K562 (cell line): ENCODE results near the gene MKNK1.

ENCODE experiments used
- CEBPB ChIP-seq: fragments of 450-650 bp; IDR thresholded peaks from 2 replicates; pipeline ENCODE4 v1.6.1; 2016; ENCODE audit warnings: missing genetic modification characterization, missing compliant biosample characterization
- HCFC1 ChIP-seq: IDR thresholded peaks from 2 replicates; pipeline ENCODE4 v1.6.1; 2012; ENCODE audit warnings: low read depth, low read length, improper control_type of control experiment
- HMGN3 ChIP-seq: IDR thresholded peaks from 2 replicates; pipeline ENCODE4 v1.6.1; 2011; ENCODE audit warnings: borderline replicate concordance, low read depth, mild to moderate bottlenecking, mixed read lengths, low read length; ENCODE audit not compliant: insufficient read length; ENCODE audit errors: extremely low read depth
- PREB ChIP-seq: sonication (generic); formaldehyde crosslinking; IDR thresholded peaks from 2 replicates; pipeline ENCODE4 v1.8.1; 2023; ENCODE audit warnings: mild to moderate bottlenecking, missing genetic modification reagents
- SLC30A9 ChIP-seq: fragments of 250-450 bp; sonication (Bioruptor Pico); IDR thresholded peaks from 2 replicates; pipeline ENCODE4 v1.8.0; 2022; ENCODE audit warnings: mild to moderate bottlenecking, moderate library complexity
- SMAD1 ChIP-seq: fragments of 150-350 bp; IDR thresholded peaks from 2 replicates; pipeline ENCODE4 v1.6.1; 2014; ENCODE audit warnings: low read length, low read depth; ENCODE audit not compliant: partially characterized antibody
- TF ChIP-seq, protein P1 (sequence below), 3 experiments: IDR thresholded peaks in 2 of 3; conservative IDR thresholded peaks in 1 of 3; 2 replicates each; pipeline ENCODE4 v1.5.1; 2011 to 2012; ENCODE audit warnings: low read length in 3 of 3, mild to moderate bottlenecking in 3 of 3, control low read depth in 2 of 3, improper control_type of control experiment in 1 of 3, inconsistent platforms in 1 of 3, low read depth in 1 of 3, mixed read lengths in 1 of 3, moderate library complexity in 1 of 3; ENCODE audit not compliant: insufficient read depth in 2 of 3

DNA sequence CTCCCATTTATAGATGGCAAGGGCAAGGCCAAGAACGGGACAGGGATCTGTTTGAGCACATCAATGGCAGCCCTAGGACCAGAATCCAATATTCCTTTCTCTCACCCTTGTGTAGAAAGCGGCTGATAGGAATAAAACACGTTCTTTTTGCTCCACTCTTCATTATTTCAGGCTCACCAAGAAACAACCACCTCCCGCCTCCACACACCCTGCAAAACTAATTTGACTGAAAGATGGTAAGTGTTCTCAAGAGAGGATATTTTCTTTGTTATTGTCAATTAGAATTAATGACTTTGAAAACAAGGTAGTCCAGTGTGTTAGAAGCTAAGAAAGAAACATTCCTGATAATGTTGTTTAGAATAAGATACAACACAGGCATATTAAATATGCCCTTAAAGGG, 40.7 kb downstream of the MKNK1 start:
- TF ChIP-seq HMGN3 = no peak
- TF ChIP-seq SMAD1 = no peak
- TF ChIP-seq SLC30A9 = no peak
- no peak for TF ChIP-seq CEBPB (tag)
- no peak for TF ChIP-seq PREB
- TF ChIP-seq HCFC1 = no peak
- TF ChIP-seq, protein P1, sequence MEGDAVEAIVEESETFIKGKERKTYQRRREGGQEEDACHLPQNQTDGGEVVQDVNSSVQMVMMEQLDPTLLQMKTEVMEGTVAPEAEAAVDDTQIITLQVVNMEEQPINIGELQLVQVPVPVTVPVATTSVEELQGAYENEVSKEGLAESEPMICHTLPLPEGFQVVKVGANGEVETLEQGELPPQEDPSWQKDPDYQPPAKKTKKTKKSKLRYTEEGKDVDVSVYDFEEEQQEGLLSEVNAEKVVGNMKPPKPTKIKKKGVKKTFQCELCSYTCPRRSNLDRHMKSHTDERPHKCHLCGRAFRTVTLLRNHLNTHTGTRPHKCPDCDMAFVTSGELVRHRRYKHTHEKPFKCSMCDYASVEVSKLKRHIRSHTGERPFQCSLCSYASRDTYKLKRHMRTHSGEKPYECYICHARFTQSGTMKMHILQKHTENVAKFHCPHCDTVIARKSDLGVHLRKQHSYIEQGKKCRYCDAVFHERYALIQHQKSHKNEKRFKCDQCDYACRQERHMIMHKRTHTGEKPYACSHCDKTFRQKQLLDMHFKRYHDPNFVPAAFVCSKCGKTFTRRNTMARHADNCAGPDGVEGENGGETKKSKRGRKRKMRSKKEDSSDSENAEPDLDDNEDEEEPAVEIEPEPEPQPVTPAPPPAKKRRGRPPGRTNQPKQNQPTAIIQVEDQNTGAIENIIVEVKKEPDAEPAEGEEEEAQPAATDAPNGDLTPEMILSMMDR (IDR thresholded peaks at IDR 0.05 in 2 of 3, conservative IDR thresholded peaks at IDR 0.05 in 1 of 3; ENCODE audit: insufficient read depth in 2 of 3, low read depth in 1 of 3, low read length in 3 of 3) = no peak
